GM03348 (cell line): ENCODE results near the gene TTBK1.

Experiments
- DNase-seq: peaks from one replicate; pipeline ENCODE4 v3.0.0; 2012; ENCODE audit warnings: low spot score

TTBK1 gene

DNA sequence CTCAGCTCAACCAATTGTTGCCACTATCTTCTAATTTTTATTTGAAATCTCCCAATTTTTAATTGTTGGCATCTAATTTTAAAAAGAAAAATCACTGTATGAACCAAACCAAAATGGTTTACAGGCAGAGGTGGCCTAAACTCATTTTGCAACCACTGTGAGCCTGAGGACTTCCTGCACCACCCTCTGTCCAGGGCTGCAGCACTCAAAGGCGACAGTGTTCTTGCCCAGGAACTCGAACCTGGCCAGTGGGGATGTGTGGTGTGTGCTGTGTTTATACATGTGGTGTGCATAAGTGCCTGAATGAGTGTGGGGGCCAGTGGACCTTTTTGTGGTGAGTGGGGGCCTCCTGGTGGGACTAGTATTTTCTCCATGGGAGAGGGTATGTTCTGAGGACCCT lies 30.4 kb downstream of the TTBK1 start:
- DNase-seq, result no peak

DNA sequence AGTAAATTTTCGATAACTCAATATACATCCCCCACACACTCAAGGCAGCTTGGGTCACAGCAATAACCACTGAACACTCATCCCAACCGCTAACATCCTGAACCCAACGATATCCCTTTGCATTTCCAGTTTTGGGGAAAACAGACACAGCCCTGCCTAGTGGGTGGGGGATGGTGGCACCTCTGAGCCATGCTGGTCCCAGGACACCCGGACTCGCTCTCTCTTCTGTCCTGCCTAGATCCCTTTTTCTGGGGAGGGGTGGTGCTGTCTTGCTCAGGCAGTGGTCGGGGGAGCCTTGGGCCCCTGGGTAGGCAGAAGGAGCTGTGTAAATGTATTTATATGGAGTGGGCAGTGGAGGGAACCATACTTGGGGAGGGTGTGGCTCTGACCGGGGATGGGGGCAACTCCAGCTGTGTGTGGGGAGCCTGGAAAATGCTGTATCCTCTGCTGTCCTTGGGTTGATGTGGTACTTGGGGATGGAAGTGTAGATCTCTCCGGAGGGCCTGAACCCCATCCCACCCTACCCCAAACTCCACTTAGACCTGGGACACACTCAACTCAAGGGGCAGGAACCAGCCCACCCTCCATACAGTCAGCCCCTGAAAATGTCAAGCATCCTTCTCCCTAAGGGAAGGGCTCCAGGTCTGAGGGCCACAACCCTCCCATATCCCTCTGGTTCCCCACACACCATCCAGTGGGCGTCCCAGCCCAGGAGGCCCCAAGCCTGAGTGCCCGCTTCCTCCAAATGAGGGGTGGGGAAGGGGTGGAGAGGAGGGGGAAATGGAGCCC lies 31.0 kb downstream of the TTBK1 start:
- DNase-seq, result no peak

DNA sequence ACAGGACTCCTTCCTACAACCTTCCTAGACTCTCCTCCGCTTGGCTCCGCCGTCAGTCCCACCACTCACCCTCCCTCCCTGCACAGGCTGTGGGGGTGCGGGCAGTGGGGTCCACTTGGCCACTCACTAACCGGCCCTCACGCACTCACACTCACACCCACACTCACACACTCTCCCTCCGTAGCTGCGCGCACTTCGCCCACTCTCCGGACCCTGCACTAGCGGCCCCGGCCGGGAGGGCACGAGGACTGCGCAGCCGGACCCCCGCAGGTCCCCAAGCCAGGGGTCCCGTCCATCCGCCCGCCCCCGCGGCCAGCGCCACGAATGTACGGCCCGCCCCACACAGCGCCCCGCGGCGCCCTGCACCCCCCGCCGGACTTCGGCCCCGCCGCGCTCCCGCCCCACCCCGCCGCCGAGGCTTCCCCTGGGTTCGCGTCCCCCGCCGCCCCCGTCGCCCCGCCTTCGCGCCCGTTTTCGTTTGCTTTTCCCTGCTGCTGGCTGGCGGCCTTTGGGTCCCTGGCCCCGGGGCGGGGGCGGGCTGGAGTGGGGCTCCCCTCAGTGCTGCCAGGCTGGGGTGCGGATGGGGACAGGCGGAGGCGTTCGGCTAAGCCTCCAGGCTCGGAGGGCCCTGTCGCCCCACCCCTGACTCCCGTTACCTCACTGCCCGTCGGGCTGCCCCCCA lies 31.8 kb downstream of the TTBK1 start:
- DNase-seq, result peak; percentile 43

DNA sequence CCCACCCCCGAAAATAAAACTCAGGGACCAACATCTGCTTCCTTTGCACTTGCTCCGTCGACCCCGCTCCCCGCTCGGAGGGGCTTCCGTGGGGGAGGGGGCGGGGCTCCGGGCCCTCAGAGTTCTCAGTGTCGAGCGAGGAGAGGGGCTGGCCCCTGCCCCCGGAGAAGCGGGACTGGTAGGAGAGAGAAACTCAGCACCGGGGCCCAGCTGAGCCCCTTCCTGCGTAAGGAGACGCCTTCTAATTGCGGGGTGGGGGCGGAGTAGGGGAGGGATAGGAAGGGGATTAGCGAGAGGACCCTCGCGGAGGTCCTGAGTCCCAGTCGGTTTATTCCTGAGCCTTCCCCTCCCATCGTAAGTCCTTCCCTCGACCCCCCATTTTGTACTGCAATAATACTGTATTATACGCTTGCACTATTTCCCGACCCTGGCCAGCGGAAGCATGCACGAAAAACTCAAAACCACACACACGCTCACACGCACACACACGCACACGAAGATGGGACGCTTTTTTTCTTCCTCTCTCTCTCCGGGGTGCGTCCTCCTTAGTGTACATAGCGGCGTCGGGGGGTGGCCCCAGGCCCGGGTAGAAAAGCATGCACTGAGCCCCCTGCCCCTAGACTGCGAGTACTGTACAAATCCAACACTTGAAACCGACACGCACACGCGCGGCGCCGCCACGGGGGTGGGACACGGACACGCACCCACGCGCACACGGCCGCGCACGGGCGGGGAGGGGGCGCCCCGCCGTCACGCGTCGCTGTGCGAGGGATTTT lies 32.7 kb downstream of the TTBK1 start:
- DNase-seq, result no peak

DNA sequence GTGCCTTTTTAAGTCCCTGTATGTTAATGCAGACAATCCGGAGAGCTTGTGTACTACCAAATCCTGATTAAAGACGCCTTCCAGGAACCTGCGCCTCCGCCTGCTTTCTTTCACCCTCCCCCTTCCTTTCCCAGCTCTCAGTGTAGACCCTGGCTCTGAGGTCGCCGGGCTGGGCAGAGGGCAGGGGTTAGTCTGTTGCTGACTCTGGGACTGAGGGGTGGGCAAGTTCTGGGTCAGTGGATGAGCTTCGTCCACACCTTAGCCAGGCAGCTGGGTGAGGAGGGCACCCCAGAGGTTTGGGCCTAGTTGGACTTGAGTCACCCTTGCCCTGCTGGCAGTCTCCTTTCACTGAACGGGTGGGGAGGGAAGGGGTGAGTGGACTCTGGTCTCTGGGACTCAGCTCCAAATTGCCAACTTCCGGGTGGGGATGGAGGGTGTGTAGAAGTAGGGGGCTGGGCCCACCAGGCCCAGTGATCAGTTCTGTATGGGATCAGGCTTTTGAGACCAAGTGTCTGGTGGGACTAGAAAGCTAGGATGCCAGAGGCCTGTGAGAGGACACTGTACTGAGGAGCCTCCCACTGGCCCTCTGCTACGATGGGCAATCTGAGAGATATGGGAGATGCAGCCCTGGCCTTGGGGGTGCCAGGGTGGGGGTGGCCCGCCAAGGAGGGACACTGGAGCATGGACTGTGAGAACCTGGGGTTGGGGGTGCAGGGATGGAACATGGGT lies 33.5 kb downstream of the TTBK1 start:
- no peak for DNase-seq

DNA sequence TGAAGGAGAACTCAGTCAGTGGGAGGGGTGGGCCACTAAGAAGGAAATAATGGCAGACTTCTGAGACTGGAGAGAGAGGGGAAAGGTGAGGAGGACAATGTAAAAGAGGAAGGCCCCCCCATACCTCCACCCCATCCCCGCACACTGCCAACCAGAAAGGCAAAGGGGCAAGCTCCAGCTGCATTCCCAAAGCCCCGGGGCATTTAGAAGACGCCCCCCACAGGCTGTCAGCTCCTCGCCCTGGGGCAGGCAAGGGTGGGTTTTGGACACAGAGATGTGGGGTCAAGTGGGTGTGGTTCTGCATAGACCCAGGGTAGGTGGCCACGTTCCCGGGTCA lies 34.0 kb downstream of the TTBK1 start:
- DNase-seq, result no peak

DNA sequence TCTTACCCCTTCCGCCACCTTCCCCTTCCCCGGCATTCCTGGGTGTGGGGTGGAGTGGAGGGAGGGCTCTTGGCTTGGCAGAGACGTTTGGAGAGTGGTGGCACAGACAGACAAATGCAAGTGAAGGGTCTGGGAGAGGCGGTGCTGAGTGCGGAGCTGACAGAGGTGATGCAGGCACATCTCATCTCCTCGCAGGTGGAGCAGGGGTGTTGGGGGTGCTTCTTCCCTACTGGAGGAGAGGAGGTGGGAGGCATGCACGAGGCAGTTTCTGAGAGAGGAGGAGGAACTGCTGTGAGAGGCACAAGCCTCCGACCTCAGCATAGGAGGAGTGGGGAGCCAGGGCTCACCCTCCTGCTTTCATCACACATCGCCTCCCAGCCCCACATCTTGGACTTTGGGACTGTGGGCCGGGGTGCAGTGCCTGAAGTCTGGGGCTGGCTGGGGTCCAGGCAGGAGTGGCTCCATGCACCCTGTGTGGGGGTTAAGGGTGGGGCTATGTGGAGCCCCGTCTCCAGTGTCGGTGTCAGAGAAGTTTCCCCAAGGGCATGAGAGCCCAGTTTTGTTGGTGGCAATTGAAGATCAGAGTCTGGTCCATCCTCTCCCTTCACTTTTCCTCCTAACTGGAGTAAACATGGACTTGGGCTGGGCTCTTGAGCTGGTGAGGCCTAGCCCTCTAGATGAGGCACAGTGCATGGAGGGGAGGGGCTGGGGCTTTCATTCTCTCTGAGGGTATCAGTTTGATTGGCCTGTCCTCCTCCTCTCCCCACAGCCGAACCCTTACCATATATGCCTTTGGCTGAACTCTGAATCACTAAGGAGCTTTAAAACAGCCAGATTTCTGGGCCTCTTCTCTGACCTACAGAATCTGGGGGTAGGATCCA lies 34.6 kb downstream of the TTBK1 start:
- DNase-seq, result no peak

DNA sequence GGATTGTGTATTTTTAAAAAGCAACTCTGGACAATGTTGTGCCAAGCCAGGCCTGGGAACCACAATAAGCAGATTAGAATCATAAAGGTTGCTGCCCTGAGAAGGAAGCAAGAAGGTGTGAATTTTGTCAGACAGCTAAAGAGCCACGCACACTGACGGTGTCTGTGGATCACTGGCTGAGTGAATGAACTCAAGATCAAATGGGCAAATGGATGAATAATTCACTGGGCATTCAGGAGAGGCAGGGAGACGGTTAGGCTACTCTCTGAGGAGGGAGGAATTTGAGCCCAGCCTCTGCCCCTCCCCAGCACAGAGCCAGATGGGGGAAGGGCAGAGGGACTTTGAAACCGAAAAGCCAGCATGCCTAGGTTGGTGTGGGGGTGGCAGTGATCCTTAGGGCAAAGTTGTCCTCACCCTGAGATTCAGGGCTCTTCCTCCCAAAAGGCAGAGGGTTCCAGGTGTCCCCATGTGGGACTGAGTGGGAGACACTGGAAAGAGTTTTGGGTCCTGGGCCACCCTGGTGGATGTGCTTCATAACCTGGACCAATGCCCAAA lies 35.3 kb downstream of the TTBK1 start:
- DNase-seq, result peak; percentile 40

DNA sequence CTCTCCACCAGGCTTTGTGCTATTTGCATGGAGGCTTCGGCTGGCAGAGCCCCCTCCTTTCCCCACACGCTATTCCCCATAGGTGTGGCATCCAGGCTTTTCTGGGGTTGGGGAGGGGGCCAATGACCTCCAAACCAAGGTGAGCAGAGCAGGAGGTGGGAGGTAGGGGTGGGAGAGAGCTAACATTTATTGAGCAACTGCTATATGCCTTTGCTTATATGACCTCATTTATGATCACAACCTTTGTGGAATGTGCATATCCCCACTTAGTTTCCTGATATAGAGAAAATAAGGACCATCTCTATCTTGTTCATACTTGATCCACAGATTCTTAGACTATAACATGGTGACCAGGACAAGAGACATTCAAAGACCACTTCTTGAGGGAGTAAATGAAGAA lies 37.0 kb downstream of the TTBK1 start:
- no peak for DNase-seq

DNA sequence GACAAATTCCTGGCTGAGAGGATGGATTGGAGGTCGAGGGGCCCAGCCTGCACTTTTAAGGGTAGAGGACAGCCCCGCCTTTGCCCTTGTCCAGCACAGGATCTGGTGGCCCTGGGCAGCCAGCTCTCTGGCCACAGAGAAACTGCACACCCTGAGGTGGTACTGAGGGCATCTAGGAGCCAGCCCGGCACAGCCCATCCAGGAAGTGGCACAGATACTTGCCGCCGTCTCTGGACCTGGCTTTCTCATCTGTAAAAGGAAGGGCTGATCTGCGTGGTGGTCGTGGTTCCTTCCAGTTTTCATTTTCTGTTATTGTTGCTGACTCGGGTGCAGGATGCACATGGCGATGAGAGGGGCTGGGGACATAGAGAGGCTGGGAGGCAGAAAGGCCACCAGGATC lies 38.8 kb downstream of the TTBK1 start:
- DNase-seq, result no peak

DNA sequence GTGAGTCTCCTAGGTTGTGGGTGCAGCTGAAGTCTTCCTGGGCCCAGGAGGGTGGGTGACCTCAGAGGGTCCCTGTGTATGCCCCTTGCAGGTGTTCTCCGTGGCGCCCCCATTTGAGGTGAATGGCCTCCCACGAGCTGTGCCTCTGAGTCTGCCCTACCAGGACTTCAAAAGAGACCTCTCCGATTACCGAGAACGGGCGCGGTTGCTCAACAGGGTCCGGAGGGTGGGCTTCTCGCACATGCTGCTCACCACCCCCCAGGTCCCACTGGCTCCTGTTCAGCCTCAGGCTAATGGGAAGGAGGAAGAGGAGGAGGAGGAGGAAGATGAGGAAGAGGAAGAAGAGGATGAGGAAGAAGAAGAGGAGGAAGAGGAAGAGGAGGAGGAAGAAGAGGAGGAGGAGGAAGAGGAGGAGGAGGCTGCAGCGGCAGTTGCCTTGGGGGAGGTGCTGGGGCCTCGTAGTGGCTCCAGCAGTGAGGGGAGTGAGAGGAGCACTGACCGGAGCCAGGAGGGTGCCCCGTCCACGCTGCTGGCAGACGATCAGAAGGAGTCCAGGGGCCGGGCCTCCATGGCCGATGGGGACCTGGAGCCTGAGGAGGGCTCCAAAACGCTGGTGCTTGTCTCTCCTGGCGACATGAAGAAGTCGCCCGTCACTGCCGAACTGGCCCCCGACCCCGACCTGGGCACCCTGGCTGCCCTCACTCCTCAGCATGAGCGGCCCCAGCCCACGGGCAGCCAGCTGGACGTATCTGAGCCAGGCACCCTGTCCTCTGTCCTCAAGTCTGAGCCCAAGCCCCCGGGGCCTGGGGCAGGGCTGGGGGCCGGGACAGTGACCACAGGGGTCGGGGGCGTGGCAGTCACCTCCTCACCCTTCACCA lies 39.6 kb downstream of the TTBK1 start:
- no peak for DNase-seq

DNA sequence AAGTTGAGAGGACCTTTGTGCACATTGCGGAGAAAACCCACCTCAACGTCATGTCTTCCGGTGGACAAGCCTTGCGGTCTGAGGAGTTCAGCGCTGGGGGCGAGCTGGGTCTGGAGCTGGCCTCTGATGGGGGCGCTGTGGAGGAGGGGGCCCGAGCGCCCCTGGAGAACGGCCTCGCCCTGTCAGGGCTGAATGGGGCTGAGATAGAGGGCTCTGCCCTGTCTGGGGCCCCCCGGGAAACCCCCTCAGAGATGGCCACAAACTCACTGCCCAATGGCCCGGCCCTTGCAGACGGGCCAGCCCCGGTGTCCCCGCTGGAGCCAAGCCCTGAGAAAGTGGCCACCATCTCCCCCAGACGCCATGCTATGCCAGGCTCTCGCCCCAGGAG lies 40.2 kb downstream of the TTBK1 start:
- DNase-seq, result no peak

DNA sequence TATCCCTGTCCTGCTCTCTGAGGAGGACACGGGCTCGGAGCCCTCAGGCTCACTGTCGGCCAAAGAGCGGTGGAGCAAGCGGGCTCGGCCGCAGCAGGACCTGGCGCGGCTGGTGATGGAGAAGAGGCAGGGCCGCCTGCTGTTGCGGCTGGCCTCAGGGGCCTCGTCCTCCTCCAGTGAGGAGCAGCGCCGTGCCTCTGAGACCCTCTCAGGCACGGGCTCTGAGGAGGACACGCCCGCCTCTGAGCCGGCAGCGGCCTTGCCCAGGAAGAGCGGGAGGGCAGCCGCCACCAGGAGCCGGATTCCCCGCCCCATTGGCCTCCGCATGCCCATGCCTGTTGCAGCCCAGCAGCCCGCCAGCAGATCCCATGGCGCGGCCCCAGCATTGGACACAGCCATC lies 40.6 kb downstream of the TTBK1 start:
- no peak for DNase-seq

DNA sequence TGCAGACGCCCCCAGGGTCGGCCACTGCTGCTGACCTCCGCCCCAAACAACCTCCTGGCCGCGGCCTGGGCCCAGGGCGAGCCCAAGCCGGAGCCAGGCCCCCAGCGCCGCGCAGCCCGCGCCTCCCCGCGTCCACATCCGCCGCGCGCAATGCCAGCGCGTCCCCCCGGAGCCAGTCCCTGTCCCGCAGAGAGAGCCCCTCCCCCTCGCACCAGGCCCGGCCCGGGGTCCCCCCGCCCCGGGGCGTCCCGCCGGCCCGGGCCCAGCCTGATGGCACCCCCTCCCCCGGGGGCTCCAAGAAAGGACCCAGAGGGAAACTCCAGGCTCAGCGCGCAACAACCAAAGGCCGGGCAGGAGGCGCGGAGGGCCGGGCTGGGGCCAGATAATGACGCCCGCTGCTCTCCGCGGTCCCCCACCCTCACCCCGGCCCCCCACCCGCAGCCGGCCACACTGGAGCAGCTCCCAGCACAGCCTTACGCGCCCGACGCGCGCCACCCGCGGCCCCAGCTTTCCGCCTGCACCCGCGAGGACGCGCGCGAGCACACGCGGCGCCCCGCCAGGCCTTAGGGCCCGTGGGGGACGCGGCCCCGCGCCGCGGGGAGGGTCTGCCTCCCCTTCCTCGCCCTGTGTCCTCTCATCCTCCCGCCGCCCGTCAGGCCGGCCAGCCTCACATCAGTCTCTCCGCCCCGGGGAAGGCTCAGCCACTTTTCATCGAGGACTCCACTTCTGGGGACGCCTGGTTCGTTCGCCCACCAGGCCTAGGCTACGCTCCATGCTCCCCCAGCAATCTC lies 41.9 kb downstream of the TTBK1 start:
- DNase-seq, result no peak

DNA sequence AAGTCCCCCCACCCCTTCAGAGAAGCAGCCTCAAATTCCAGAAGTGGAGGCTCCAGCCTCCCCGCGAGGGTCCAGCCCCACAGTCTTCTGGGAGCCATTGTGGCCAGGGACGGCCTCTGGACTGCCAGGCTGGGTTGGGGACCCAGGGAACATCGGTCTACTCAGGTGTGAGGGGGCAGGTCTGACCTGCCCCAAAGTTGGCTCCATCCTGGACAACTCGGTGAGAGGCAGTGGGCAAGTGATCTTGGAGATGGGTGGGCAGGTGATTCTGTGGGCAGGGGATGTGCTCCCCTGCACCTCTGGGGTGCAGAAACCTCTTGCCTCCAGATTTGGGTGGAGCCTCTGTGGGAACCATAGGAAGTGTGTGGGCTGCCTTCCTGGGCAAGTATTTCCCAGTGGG lies 42.6 kb downstream of the TTBK1 start:
- DNase-seq, result no peak

DNA sequence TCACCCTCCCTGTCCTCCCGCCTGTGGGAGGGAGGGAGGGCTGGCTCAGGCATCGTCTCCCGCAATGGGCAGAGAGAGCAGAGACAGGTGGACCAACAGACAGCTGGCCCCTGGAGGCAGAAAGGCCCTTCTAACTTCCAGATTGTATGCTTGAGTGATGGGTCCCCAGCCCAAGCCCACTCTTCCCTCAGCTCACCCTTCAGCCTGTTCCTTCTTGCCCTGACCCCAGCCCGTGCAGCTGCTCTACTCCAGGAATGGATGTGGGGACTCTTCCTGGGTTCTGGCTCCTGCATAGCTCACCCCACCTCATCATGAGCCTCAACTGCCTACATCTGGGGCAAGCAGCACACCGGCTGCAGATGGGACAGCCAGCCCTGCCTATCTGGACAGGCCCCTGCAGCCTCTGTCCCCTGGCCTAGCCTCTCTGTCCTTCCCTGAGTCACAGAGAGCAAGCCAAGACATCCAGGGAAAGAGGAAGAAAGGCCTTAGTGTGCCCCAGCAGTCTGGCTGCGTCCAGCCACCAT lies 43.2 kb downstream of the TTBK1 start:
- no peak for DNase-seq

DNA sequence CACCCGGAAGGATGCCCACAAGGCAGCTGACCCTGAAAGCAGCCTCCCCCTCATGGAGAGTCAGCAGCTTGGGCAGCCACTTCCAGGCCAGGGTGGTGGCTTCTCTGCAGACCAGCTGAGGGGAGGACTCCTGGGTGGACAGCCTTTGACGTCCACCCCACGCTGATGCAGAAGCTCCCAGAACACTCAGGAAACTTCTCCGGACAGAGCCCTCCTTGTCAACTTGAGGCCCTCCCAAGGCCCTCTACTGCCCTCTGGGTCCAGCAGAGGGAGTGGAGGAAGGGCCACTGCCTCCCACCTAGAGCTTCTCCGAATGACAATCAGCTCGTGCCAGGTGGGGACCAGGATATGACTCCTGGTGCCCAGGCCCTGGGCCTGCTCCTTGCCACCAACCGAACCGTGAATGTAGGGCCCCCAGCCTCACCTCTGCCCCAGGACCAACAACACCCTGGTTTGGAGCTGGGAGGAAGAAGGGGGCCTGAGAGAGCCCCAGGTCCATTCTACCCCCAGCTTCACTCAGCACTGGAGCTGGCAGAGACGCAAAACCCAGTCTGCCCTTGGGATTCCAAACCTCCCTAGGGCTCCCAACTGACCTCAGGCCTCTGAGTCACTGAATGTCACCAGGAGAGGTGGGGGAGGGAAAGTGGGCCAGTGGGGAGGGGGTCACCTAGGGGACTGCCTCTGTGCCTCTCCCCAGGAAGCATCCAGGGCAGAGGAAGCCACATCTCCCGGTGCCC lies 43.9 kb downstream of the TTBK1 start:
- no peak for DNase-seq
